ENCODE results near the gene MYOM1.

DNA sequence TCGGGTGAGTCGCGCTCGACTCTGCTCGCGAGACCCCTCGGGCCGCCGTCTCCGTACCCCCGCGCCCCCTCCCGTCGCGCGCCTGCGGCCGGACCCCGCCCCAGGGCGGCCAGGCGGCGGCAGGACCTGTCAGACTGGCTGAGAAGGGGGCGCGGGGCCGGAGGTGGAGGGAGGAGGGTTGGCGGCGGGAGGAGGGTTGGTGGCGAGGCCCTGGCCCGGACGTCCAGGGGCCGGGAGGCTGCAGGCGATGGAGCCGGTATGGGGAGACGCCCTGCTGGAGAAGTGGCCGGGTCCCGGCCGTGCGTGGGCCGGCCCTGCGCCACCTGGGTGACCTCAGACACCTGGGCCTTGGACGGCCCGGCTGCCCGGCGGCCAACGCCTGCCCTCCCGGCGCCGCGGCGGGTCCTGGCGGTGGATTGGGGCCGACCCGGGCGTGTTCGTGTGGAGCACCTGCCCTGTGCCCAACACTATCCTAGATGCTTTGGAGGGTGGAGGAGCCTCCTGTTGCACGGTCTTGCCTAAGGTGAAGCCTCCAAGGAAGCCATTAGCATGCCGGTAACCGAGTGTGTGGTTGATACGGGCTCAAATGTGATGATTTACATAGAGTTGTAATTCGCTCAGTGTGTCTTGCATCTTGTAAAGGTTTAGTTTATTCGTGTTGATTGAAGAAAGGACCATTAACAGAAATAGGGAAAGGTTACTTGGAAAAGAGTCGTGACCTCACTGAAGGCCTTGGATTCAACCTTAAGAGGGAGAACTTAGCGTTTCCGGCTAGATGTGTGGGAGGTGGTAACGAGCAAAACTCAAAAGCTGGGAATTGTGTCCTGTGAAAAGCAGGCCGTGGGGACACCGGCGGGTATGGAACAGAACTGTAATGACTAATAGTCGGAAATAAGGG lies 42.7 kb upstream of the MYOM1 start:
- no peak for TF ChIP-seq CTCF (IDR thresholded peaks at IDR 0.05)
- no peak for TF ChIP-seq POLR2A (IDR thresholded peaks at IDR 0.05)
